Measurements from ENCODE around the gene POLL. TPM values are rescaled to one million over a fixed set of nuclear protein-coding genes. Genes with fewer than 3 reads are reported as not detected.

POLL gene
- total and polyA plus RNA-seq, 2 of the 4 experiments (the other 2 are of a cell fraction) = 6.3 to 23.7 TPM

DNA sequence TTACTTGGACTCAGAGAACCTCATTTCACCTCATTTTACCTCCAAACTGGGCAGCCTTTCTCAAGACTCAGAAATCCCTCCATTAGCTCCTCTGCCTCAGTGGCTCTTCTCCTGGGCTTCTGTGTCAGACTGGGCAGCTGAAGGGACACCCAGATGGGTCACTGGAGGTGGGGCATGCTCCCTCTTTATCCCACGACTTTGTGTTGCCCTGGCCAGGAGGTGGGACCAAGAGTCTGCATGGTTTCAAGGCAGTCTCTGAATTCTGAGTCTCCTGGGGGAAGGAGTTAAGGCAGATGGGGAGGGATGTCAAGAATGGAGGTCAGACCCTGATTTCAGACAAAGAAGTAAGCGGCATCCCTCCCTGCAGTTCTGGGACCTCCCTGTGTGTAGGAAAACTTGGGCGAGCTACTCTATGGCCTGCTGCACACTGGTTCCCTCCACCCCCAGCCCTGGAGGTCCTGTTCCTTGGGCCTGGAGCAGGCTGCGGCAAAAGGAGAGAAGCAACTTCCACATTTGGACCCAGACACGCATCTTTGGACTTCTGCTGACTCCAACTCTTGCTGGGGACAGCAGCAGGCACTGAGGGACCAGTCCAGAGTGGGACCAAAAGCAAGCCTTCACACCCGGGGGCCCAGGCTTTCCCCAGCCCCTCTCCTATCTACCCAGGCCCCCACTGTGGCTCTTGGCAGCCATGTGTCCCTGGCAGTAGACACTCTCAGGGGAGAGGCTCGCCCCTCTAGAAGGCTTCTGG, 10.8 kb downstream of the POLL start:
- H3K27ac ChIP-seq (ENCODE audit: insufficient read depth, low read length) = no peak overlapping the region
- 93% methylated on average over 3 of the region's 7 CpGs; no CpG with 5 or more reads in 1 of the 2 experiments for WGBS, 2 experiments (ENCODE audit: extremely low coverage in 2 of 2, insufficient read length in 1 of 2)
- H2BK15ac ChIP-seq (ENCODE audit: low read depth, low read length) = no peak overlapping the region
- no peak overlapping the region for H4K5ac ChIP-seq (ENCODE audit: low read depth, low read length)
- H2BK20ac ChIP-seq (ENCODE audit: low read depth, low read length) = no peak overlapping the region
- no peak overlapping the region for H3K4me3 ChIP-seq (ENCODE audit: insufficient read depth, low read depth, low read length)
- H3K14ac ChIP-seq (replicated peaks; ENCODE audit: low read depth, low read length) = no peak overlapping the region
- ChIA-PET CTCF (no interaction called here), POLR2A (ENCODE audit: unreplicated experiment) (no interaction called here)
- H3K9me3 ChIP-seq (ENCODE audit: control insufficient read depth, insufficient read depth, low read length) = peaks cover 7% of the 10 kb centered on the region
- no peak for DNase-seq
- no peak overlapping the region for H2AK5ac ChIP-seq (ENCODE audit: low read depth, low read length)
- H2AFZ ChIP-seq (replicated peaks; ENCODE audit: low read length, poor library complexity) = no peak overlapping the region
- H3K23ac ChIP-seq (ENCODE audit: low read depth, low read length) = no peak overlapping the region
- H3K4ac ChIP-seq (ENCODE audit: low read depth, low read length) = no peak overlapping the region
- H4K8ac ChIP-seq (ENCODE audit: low read depth in 2 of 2, low read length in 2 of 2) = no peak overlapping the region
- H3K4me1 ChIP-seq (ENCODE audit: control insufficient read depth, insufficient read depth, low read length) = no peaks in the 10 kb centered on the region
- in situ Hi-C loops (cut with MboI; ENCODE audit: low sequenced_read_pairs) (no loop called here), intact Hi-C loops (cut with micrococcal nuclease) (no loop called here), dilution Hi-C loops (cut with HindIII; ENCODE audit: low sequenced_read_pairs, unreplicated experiment) (no loop called here)
- H2BK120ac ChIP-seq (ENCODE audit: low read depth, low read length) = no peak overlapping the region
- TF ChIP-seq CTCF (conservative IDR thresholded peaks at IDR 0.05; ENCODE audit: low read depth, low read length) (no peak), FOS (IDR thresholded peaks at IDR 0.05; ENCODE audit: low read depth, low read length) (no peak)
- ATAC-seq (ENCODE audit: low read depth) = no peak
- no peak overlapping the region for H2AK9ac ChIP-seq (replicated peaks; ENCODE audit: low read depth, low read length, poor library complexity)
- no TSS peak for BruUV-seq (replicated peaks)
- H4K91ac ChIP-seq (ENCODE audit: insufficient read depth, low read depth, low read length) = no peak overlapping the region
- no peak overlapping the region for H3K18ac ChIP-seq (ENCODE audit: low read depth, low read length)
- no peak overlapping the region for H3K56ac ChIP-seq (ENCODE audit: extremely low read depth, insufficient read depth, low read length)
- H3K4me2 ChIP-seq (ENCODE audit: low read depth, low read length) = no peak overlapping the region
- H4K20me1 ChIP-seq (ENCODE audit: insufficient read depth, low read length) = no peaks in the 10 kb centered on the region
- peaks cover 3% of the 10 kb centered on the region; the same call in 1 of the 2 replicates for H3K9me1 ChIP-seq (ENCODE audit: insufficient read depth, low read length)
- no peaks in the 10 kb centered on the region for H3K79me1 ChIP-seq (ENCODE audit: low read depth in 1 of 2, low read length in 2 of 2)
- no peak overlapping the region for H3K9ac ChIP-seq (ENCODE audit: low read depth, low read length)
- H3K36me3 ChIP-seq (ENCODE audit: control insufficient read depth, insufficient read depth, low read length) = peaks cover 26% of the 10 kb centered on the region; the same call in 1 of the 2 replicates
- H3K27me3 ChIP-seq (ENCODE audit: control insufficient read depth, insufficient read depth, low read length) = no peaks in the 10 kb centered on the region
- H2BK5ac ChIP-seq (ENCODE audit: low read depth, low read length, poor library complexity, severe bottlenecking) = no peak overlapping the region

Data from IMR-90 (cell line).